Liver (tissue), 9 donors: ENCODE data around the gene CROCC2. TPM values are rescaled to one million over a fixed set of nuclear protein-coding genes. Genes with fewer than 3 reads are reported as not detected.

Source experiments
- DNase-seq: peaks from one replicate; pipeline ENCODE4 v3.0.0-alpha.2; 2017; ENCODE audit warnings: low spot score
- H3K27ac ChIP-seq, 2 donors: one replicate each; pipeline ENCODE4 v1.7.0; 2013; ENCODE audit warnings: inconsistent platforms in 2 of 2, low read length in 2 of 2, control low read depth in 1 of 2, low read depth in 1 of 2, mild to moderate bottlenecking in 1 of 2
- H3K27me3 ChIP-seq, 4 donors: one replicate each; pipeline versions ENCODE4 v1.6.1 to v1.7.0; 2013; ENCODE audit warnings: low read length in 3 of 4, inconsistent platforms in 1 of 4, mild to moderate bottlenecking in 1 of 4, moderate library complexity in 1 of 4; ENCODE audit not compliant: control insufficient read depth in 4 of 4, insufficient read depth in 4 of 4
- H3K36me3 ChIP-seq, 4 donors: one replicate each; pipeline versions ENCODE4 v1.6.1 to v1.7.0; 2013; ENCODE audit warnings: low read length in 3 of 4, mild to moderate bottlenecking in 3 of 4, low read depth in 1 of 4, moderate library complexity in 1 of 4; ENCODE audit not compliant: control insufficient read depth in 4 of 4, insufficient read depth in 3 of 4
- H3K4me1 ChIP-seq, 4 donors: one replicate each; pipeline versions ENCODE4 v1.6.1 to v1.7.0; 2013; ENCODE audit warnings: low read length in 3 of 4, mild to moderate bottlenecking in 3 of 4, moderate library complexity in 1 of 4; ENCODE audit not compliant: control insufficient read depth in 4 of 4, insufficient read depth in 4 of 4
- H3K4me3 ChIP-seq, 3 donors: one replicate each; pipeline versions ENCODE4 v1.6.1 to v1.7.0; 2013; ENCODE audit warnings: low read length in 3 of 3, control low read depth in 1 of 3, low read depth in 1 of 3, mild to moderate bottlenecking in 1 of 3
- H3K9ac ChIP-seq, 2 donors: one replicate each; pipeline ENCODE4 v1.7.0; 2013; ENCODE audit warnings: low read length in 2 of 2, mild to moderate bottlenecking in 2 of 2, moderate library complexity in 2 of 2, control low read depth in 1 of 2, low read depth in 1 of 2
- H3K9me3 ChIP-seq, 4 donors: one replicate each; pipeline versions ENCODE4 v1.6.1 to v1.7.0; 2013; ENCODE audit warnings: low read length in 3 of 4; ENCODE audit not compliant: control insufficient read depth in 4 of 4
- FOXA1 ChIP-seq: IDR thresholded peaks from 2 replicates; pipeline ENCODE4 v1.6.1; 2016; ENCODE audit warnings: antibody characterized with exemption
- FOXA2 ChIP-seq: IDR thresholded peaks from 2 replicates; pipeline ENCODE4 v1.6.1; 2016; ENCODE audit warnings: antibody characterized with exemption
- GABPA ChIP-seq, 2 donors: IDR thresholded peaks in 1 of 2; conservative IDR thresholded peaks in 1 of 2; 2 replicates each; pipeline ENCODE4 v1.6.1; 2016; ENCODE audit warnings: antibody characterized with exemption in 2 of 2, mild to moderate bottlenecking in 1 of 2, moderate library complexity in 1 of 2
- HNF4A ChIP-seq, 2 donors: conservative IDR thresholded peaks; 2 replicates each; pipeline ENCODE4 v1.6.1; 2016; ENCODE audit warnings: antibody characterized with exemption in 2 of 2, mild to moderate bottlenecking in 2 of 2
- JUND ChIP-seq, 2 donors: IDR thresholded peaks; 2 replicates each; pipeline ENCODE4 v1.6.1; 2016; ENCODE audit warnings: antibody characterized with exemption in 2 of 2
- MAX ChIP-seq: IDR thresholded peaks from 2 replicates; pipeline ENCODE4 v1.6.1; 2016; ENCODE audit warnings: antibody characterized with exemption
- NR2F2 ChIP-seq: IDR thresholded peaks from 2 replicates; pipeline ENCODE4 v1.6.1; 2016; ENCODE audit warnings: antibody characterized with exemption
- RAD21 ChIP-seq, 2 donors: IDR thresholded peaks; 2 replicates each; pipeline ENCODE4 v1.6.1; 2016; ENCODE audit warnings: antibody characterized with exemption in 2 of 2, mild to moderate bottlenecking in 2 of 2
- RXRA ChIP-seq, 2 donors: IDR thresholded peaks; 2 replicates each; pipeline ENCODE4 v1.6.1; 2017 to 2018; ENCODE audit warnings: antibody characterized with exemption in 2 of 2, mild to moderate bottlenecking in 1 of 2
- SP1 ChIP-seq: IDR thresholded peaks from 2 replicates; pipeline ENCODE4 v1.6.1; 2018; ENCODE audit warnings: antibody characterized with exemption, mild to moderate bottlenecking
- TAF1 ChIP-seq: conservative IDR thresholded peaks from 2 replicates; pipeline ENCODE4 v1.6.1; 2016; ENCODE audit warnings: antibody characterized with exemption, mild to moderate bottlenecking
- YY1 ChIP-seq: IDR thresholded peaks from 2 replicates; pipeline ENCODE4 v1.6.1; 2016; ENCODE audit warnings: antibody characterized with exemption, mild to moderate bottlenecking
- WGBS: extraction: QIAGEN DNeasy Blood & Tissue Kit; methylation state at CpG from one replicate; pipeline ENCODE4 v1.1.7; 2013; 5-methylcytosine and 5-hydroxymethylcytosine counted together
- polyA plus RNA-seq, 2 donors: library from polyadenylated mRNA; stranded (reverse) in 1 of 2; unstranded in 1 of 2; fragments of 200-250 nt in 1 of 2; fragments of >200 nt in 1 of 2; fragmentation: Nextera tagmentation in 1 of 2; extraction: Ambion mirVana in 1 of 2; gene quantifications; one replicate each; pipeline versions ENCODE4 v1.2.1 to v1.2.3, GENCODE V29; 2013 to 2015
- total RNA-seq, 2 donors: library from RNA; depleted of rRNA; stranded (reverse); fragments of >200 nt; gene quantifications; one replicate each; pipeline ENCODE4 v1.2.3, GENCODE V29; 2014
- TF ChIP-seq, protein P1 (sequence below): IDR thresholded peaks from 2 replicates; pipeline ENCODE4 v1.6.1; 2016; ENCODE audit warnings: antibody characterized with exemption, mild to moderate bottlenecking
- donor health status: healthy.
- donor health status: healthy.
- donor health status: healthy.
- donor health status: healthy.
- donor health status: healthy.

CROCC2 gene
- total and polyA plus RNA-seq, 4 donors: under 0.01 to 0.13 (median 0.05) TPM

- no peaks in the 10 kb centered on the region for H3K9me3 ChIP-seq
- no peak for DNase-seq
- H3K36me3 ChIP-seq: no peaks in the 10 kb centered on the region
- TF ChIP-seq TAF1: no peak
- peak in 1 of 2 donors; percentile 71 for TF ChIP-seq RXRA (IDR thresholded peaks at IDR 0.05)
- TF ChIP-seq HNF4A (conservative IDR thresholded peaks at IDR 0.05): peak in 1 of 2 donors; percentile 22
- no peak for TF ChIP-seq MAX
- TF ChIP-seq SP1: peak; percentile 22
- no peak overlapping the region for H3K4me3 ChIP-seq
- no peaks in the 10 kb centered on the region for H3K27me3 ChIP-seq
- peak overlapping the region; percentile 38 to 86 for H3K27ac ChIP-seq
- no peak overlapping the region for H3K9ac ChIP-seq
- 67% methylated on average over 19 of the region's 19 CpGs for WGBS
- H3K4me1 ChIP-seq: peaks cover 16 to 60% (median 44%) of the 10 kb centered on the region in 4 donors
Observed at GRCh38 chr2:240996161-240996833, 90.2 kb downstream of the CROCC2 start.

GRCh38 chr2:240996834-240997140 lies 90.7 kb downstream of the CROCC2 start:
- peak overlapping the region; percentile 82 to 86 for H3K27ac ChIP-seq
- no peaks in the 10 kb centered on the region for H3K9me3 ChIP-seq
- no peak overlapping the region for H3K9ac ChIP-seq
- H3K4me1 ChIP-seq: peaks cover 18 to 65% (median 48%) of the 10 kb centered on the region in 4 donors
- no peak for DNase-seq
- no peaks in the 10 kb centered on the region for H3K27me3 ChIP-seq
- WGBS: 44% methylated on average over 13 of the region's 13 CpGs
- no peak overlapping the region for H3K4me3 ChIP-seq
- no peak for TF ChIP-seq GABPA (IDR thresholded peaks at IDR 0.05 in 1 of 2, conservative IDR thresholded peaks at IDR 0.05 in 1 of 2)
- no peak for TF ChIP-seq YY1
- H3K36me3 ChIP-seq: no peaks in the 10 kb centered on the region

- peak overlapping the region; percentile 11 to 77 (median 51) for H3K4me3 ChIP-seq
- H3K9me3 ChIP-seq: no peaks in the 10 kb centered on the region
- H3K27ac ChIP-seq: peak overlapping the region; percentile 82 to 86
- peak; percentile 32 for DNase-seq
- no peak overlapping the region for H3K9ac ChIP-seq
- no peaks in the 10 kb centered on the region for H3K27me3 ChIP-seq
- WGBS: 26% methylated on average over 16 of the region's 16 CpGs
- H3K36me3 ChIP-seq: no peaks in the 10 kb centered on the region
- H3K4me1 ChIP-seq: peaks cover 18 to 68% (median 48%) of the 10 kb centered on the region in 4 donors
- no peak for TF ChIP-seq MAX
- peak; percentile 97 for TF ChIP-seq NR2F2
- TF ChIP-seq FOXA2: no peak
- TF ChIP-seq TAF1: no peak
- TF ChIP-seq, protein P1, sequence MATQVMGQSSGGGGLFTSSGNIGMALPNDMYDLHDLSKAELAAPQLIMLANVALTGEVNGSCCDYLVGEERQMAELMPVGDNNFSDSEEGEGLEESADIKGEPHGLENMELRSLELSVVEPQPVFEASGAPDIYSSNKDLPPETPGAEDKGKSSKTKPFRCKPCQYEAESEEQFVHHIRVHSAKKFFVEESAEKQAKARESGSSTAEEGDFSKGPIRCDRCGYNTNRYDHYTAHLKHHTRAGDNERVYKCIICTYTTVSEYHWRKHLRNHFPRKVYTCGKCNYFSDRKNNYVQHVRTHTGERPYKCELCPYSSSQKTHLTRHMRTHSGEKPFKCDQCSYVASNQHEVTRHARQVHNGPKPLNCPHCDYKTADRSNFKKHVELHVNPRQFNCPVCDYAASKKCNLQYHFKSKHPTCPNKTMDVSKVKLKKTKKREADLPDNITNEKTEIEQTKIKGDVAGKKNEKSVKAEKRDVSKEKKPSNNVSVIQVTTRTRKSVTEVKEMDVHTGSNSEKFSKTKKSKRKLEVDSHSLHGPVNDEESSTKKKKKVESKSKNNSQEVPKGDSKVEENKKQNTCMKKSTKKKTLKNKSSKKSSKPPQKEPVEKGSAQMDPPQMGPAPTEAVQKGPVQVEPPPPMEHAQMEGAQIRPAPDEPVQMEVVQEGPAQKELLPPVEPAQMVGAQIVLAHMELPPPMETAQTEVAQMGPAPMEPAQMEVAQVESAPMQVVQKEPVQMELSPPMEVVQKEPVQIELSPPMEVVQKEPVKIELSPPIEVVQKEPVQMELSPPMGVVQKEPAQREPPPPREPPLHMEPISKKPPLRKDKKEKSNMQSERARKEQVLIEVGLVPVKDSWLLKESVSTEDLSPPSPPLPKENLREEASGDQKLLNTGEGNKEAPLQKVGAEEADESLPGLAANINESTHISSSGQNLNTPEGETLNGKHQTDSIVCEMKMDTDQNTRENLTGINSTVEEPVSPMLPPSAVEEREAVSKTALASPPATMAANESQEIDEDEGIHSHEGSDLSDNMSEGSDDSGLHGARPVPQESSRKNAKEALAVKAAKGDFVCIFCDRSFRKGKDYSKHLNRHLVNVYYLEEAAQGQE: no peak
- TF ChIP-seq SP1: peak; percentile 86
- peak; percentile 53 to 72 for TF ChIP-seq HNF4A (conservative IDR thresholded peaks at IDR 0.05)
- TF ChIP-seq JUND (IDR thresholded peaks at IDR 0.05): peak in 1 of 2 donors; percentile 25
- TF ChIP-seq RAD21 (IDR thresholded peaks at IDR 0.05): peak in 1 of 2 donors; percentile 29
- TF ChIP-seq RXRA (IDR thresholded peaks at IDR 0.05): peak; percentile 85 to 95
- no peak for TF ChIP-seq FOXA1
Observed at GRCh38 chr2:240997141-240997855, 91.2 kb downstream of the CROCC2 start.
